Hepatocyte (in vitro differentiated cells): ENCODE data around the gene MYOZ2. TPM values are rescaled to one million over a fixed set of nuclear protein-coding genes. Genes with fewer than 3 reads are reported as not detected.

Source experiments
- DNase-seq: peaks from one replicate; pipeline ENCODE4 v3.0.0-alpha.2; 2016; ENCODE audit warnings: low spot score
- H2AFZ ChIP-seq: fragments of 200-600 bp; sonication (generic); 2 replicates; pipeline ENCODE4 v1.6.0; 2016; ENCODE audit warnings: antibody characterized with exemption, mild to moderate bottlenecking
- H3K27ac ChIP-seq: fragments of 200-600 bp; sonication (generic); 2 replicates; pipeline ENCODE4 v1.5.1; 2016; ENCODE audit warnings: mild to moderate bottlenecking
- H3K27me3 ChIP-seq: fragments of 200-600 bp; sonication (generic); 2 replicates; pipeline ENCODE4 v1.6.1; 2016
- H3K36me3 ChIP-seq: fragments of 200-600 bp; sonication (generic); replicated peaks from 2 replicates; pipeline ENCODE4 v1.5.1; 2016; ENCODE audit warnings: low read depth; ENCODE audit not compliant: insufficient read depth
- H3K4me1 ChIP-seq: fragments of 200-600 bp; sonication (generic); 2 replicates; pipeline ENCODE4 v1.5.1; 2016; ENCODE audit warnings: mild to moderate bottlenecking, moderate library complexity; ENCODE audit not compliant: insufficient read depth
- H3K4me2 ChIP-seq: fragments of 200-600 bp; sonication (generic); 2 replicates; pipeline ENCODE4 v1.6.0; 2016
- H3K4me3 ChIP-seq: fragments of 200-600 bp; sonication (generic); 2 replicates; pipeline ENCODE4 v1.5.1; 2016; ENCODE audit warnings: mild to moderate bottlenecking
- H3K79me2 ChIP-seq: fragments of 200-600 bp; sonication (generic); 2 replicates; pipeline ENCODE4 v1.6.0; 2017; ENCODE audit warnings: mild to moderate bottlenecking
- H3K9me2 ChIP-seq: fragments of 200-600 bp; sonication (generic); replicated peaks from 2 replicates; pipeline ENCODE4 v1.6.0; 2017; ENCODE audit warnings: mild to moderate bottlenecking; ENCODE audit not compliant: insufficient read depth
- H3K9me3 ChIP-seq: fragments of 200-600 bp; sonication (generic); 2 replicates; pipeline ENCODE4 v1.5.1; 2016; ENCODE audit warnings: low read depth, mild to moderate bottlenecking
- H4K20me1 ChIP-seq: fragments of 200-600 bp; sonication (generic); 2 replicates; pipeline ENCODE4 v1.6.0; 2016; ENCODE audit warnings: mild to moderate bottlenecking; ENCODE audit not compliant: insufficient read depth, poor library complexity, severe bottlenecking
- EZH2 ChIP-seq: fragments of 200-600 bp; sonication (generic); IDR thresholded peaks from 2 replicates; pipeline ENCODE4 v1.6.1; 2016; ENCODE audit warnings: antibody characterized with exemption, mild to moderate bottlenecking, borderline replicate concordance
- EZH2phosphoT487 ChIP-seq: fragments of 200-600 bp; sonication (generic); IDR thresholded peaks from one replicate; pipeline ENCODE4 v1.6.1; 2018; ENCODE audit warnings: antibody characterized with exemption, mild to moderate bottlenecking, low read depth, moderate library complexity; ENCODE audit not compliant: unreplicated experiment, severe bottlenecking
- WGBS: methylation state at CpG from one replicate; pipeline ENCODE4 v1.1.6; 2016; ENCODE audit warnings: low lambda C conversion rate; ENCODE audit errors: missing lambda C conversion rate; 5-methylcytosine and 5-hydroxymethylcytosine counted together
- polyA plus RNA-seq: library from polyadenylated mRNA; unstranded; fragments of >200 nt; fragmentation: Nextera tagmentation; extraction: Ambion mirVana; gene quantifications from 2 replicates; pipeline ENCODE4 v1.2.1, GENCODE V29; 2016
- total RNA-seq: library from RNA; depleted of rRNA; stranded (reverse); fragments of >200 nt; gene quantifications from 2 replicates; pipeline ENCODE4 v1.2.3, GENCODE V29; 2014
- TF ChIP-seq, protein P1 (sequence below): fragments of 200-600 bp; sonication (generic); IDR thresholded peaks from 2 replicates; pipeline ENCODE4 v1.5.1; 2016; ENCODE audit warnings: antibody characterized with exemption, mild to moderate bottlenecking; ENCODE audit not compliant: poor library complexity

MYOZ2 gene
- total and polyA plus RNA-seq, 2 experiments from 2014 or later: 0.10 TPM; not detected in 1

DNA sequence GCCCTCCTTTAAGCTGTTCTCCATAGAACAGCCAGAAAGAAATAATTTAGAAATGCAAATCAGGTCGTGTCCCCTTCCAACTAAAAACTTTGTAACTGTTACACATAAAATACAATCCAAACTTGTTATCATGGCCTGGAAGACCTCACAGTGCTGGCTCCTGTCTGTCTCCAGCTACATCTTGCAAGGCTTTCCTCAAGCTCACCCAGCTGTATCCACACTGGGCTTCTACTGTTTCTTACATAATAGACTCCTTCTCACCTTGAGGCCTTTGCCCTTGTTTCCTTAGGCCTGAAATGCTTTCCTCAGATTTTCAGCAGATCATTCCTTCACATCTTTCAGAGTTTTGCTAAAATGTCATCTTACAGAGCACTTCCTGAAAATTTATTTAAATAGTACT lies 43.4 kb downstream of the MYOZ2 start:
- no peaks in the 10 kb centered on the region for H3K79me2 ChIP-seq
- no peaks in the 10 kb centered on the region for H3K4me1 ChIP-seq
- H3K4me3 ChIP-seq: no peak overlapping the region
- TF ChIP-seq, protein P1, sequence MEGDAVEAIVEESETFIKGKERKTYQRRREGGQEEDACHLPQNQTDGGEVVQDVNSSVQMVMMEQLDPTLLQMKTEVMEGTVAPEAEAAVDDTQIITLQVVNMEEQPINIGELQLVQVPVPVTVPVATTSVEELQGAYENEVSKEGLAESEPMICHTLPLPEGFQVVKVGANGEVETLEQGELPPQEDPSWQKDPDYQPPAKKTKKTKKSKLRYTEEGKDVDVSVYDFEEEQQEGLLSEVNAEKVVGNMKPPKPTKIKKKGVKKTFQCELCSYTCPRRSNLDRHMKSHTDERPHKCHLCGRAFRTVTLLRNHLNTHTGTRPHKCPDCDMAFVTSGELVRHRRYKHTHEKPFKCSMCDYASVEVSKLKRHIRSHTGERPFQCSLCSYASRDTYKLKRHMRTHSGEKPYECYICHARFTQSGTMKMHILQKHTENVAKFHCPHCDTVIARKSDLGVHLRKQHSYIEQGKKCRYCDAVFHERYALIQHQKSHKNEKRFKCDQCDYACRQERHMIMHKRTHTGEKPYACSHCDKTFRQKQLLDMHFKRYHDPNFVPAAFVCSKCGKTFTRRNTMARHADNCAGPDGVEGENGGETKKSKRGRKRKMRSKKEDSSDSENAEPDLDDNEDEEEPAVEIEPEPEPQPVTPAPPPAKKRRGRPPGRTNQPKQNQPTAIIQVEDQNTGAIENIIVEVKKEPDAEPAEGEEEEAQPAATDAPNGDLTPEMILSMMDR: no peak
- H3K36me3 ChIP-seq: no peaks in the 10 kb centered on the region
- no peak overlapping the region for H3K4me2 ChIP-seq
- WGBS: 68% methylated on average over 1 of the region's 1 CpG
- no peaks in the 10 kb centered on the region for H3K9me2 ChIP-seq
- no peak overlapping the region for H2AFZ ChIP-seq
- H4K20me1 ChIP-seq: no peaks in the 10 kb centered on the region
- no peaks in the 10 kb centered on the region for H3K27me3 ChIP-seq
- no peaks in the 10 kb centered on the region for H3K9me3 ChIP-seq
- no peak for DNase-seq
- no peak overlapping the region for H3K27ac ChIP-seq

DNA sequence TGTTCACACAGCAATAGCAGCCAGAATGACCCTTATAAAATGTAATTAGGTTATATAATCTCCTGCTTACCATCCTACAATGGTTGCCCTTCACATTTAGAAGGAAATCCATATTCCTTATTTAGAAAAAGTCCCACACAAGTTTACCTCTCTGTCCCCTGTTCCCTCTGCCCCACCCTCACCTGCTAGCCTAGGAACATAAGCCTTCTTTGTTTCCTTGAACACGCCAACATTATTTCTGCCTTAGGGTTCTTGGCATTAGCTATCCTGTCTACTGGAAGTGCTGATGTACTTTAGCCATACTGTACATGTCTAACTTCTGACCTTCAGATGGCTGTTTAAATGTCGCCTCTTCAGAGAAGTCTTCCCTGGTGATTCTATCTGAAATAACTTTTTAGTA lies 48.5 kb downstream of the MYOZ2 start:
- H3K4me3 ChIP-seq: no peak overlapping the region
- H3K4me2 ChIP-seq: no peak overlapping the region
- no peaks in the 10 kb centered on the region for H4K20me1 ChIP-seq
- no peak overlapping the region for H3K27ac ChIP-seq
- no peak for DNase-seq
- H3K36me3 ChIP-seq: no peaks in the 10 kb centered on the region
- H2AFZ ChIP-seq: no peak overlapping the region
- H3K9me2 ChIP-seq: no peaks in the 10 kb centered on the region
- H3K4me1 ChIP-seq: no peaks in the 10 kb centered on the region
- no peaks in the 10 kb centered on the region for H3K27me3 ChIP-seq
- TF ChIP-seq EZH2 (no peak), EZH2phosphoT487 (no peak)
- TF ChIP-seq, protein P1: no peak
- no peaks in the 10 kb centered on the region for H3K79me2 ChIP-seq
- WGBS: 90% methylated on average over 2 of the region's 2 CpGs
- no peaks in the 10 kb centered on the region for H3K9me3 ChIP-seq

DNA sequence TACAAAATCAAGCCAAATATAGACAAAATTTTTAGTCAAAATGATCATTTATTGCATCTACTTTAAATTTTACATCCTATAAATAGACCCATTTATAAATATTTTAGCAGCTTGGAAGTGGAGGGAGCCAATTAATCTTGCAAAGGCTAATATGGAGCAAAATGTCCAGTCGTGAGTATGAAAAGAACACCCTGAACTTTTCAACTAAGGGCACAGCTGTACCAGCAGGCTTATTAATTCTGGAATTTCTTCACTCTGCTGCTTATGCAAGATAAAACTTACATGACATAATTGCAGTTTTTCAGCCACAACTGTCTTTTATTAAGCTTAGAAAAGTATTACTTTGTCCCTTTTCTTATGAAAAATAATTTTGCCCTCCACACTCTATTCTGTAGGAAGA lies 54.0 kb downstream of the MYOZ2 start:
- H3K4me3 ChIP-seq: no peak overlapping the region
- WGBS: 44% methylated on average over 1 of the region's 1 CpG
- H3K36me3 ChIP-seq: no peaks in the 10 kb centered on the region
- H3K9me2 ChIP-seq: no peaks in the 10 kb centered on the region
- peak; percentile 14 for DNase-seq
- H2AFZ ChIP-seq: no peak overlapping the region
- H3K27ac ChIP-seq: peak overlapping the region; percentile 53
- peak overlapping the region; percentile 29 for H3K4me2 ChIP-seq
- H3K9me3 ChIP-seq: no peaks in the 10 kb centered on the region
- no peaks in the 10 kb centered on the region for H4K20me1 ChIP-seq
- no peaks in the 10 kb centered on the region for H3K27me3 ChIP-seq
- no peak for TF ChIP-seq EZH2phosphoT487
- no peak for TF ChIP-seq EZH2
- TF ChIP-seq, protein P1: no peak
- H3K79me2 ChIP-seq: no peaks in the 10 kb centered on the region
- no peaks in the 10 kb centered on the region for H3K4me1 ChIP-seq

DNA sequence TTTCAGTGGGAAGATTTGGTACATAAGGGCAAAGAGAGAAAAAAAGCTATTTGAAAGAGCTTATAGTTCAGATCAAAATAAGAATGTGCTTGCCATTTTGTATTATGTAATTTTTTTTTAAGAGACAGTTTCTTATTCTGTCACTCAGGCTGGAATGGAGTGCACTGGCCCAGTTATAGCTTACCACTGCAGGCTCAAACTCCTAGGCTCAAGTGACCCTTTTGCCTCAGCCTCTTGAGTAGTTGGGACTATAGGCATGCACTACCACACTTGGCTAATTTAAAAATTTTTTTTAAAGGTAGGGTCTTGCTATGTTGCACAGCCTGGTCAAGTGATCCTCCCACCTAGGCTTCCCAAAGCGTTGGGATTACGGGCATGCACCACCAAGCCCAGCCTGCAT lies 54.7 kb downstream of the MYOZ2 start:
- Histone ChIP-seq H3K4me1 (no peaks in the 10 kb centered on the region), H3K79me2 (no peaks in the 10 kb centered on the region), H2AFZ (no peak overlapping the region), H3K9me2 (no peaks in the 10 kb centered on the region), H3K9me3 (no peaks in the 10 kb centered on the region), H3K36me3 (no peaks in the 10 kb centered on the region), H4K20me1 (no peaks in the 10 kb centered on the region), H3K27ac (no peak overlapping the region), H3K4me3 (no peak overlapping the region), H3K27me3 (no peaks in the 10 kb centered on the region), H3K4me2 (no peak overlapping the region)
- 96% methylated on average over 2 of the region's 2 CpGs for WGBS
- TF ChIP-seq EZH2phosphoT487 (no peak), EZH2 (no peak)
- TF ChIP-seq, protein P1: no peak
- DNase-seq: no peak
